ENCODE data around the gene OR2C1. TPM values are rescaled to one million over a fixed set of nuclear protein-coding genes. Genes with fewer than 3 reads are reported as not detected.

Gene OR2C1
- total and polyA plus RNA-seq, 2 donors (not counting 1 experiment from before 2014, with no cell fraction given), result 0.17 to 0.31 TPM

- Histone ChIP-seq H3K9me3 (ENCODE audit: control insufficient read depth, insufficient read depth, low read depth, low read length) (peaks cover 7% of the 10 kb centered on the region), H3K4me1 (ENCODE audit: control insufficient read depth, extremely low read depth, insufficient read depth, low read length) (no peaks in the 10 kb centered on the region), H3K4me2 (ENCODE audit: extremely low read depth, insufficient read depth, low read length) (no peak overlapping the region), H3K9ac (ENCODE audit: insufficient read depth, low read length) (no peak overlapping the region), H3K79me2 (ENCODE audit: control insufficient read depth, insufficient read depth, low read length) (no peaks in the 10 kb centered on the region), H3K27ac (ENCODE audit: insufficient read depth, low read length) (no peak overlapping the region), H3K27me3 (ENCODE audit: control insufficient read depth, insufficient read depth, low read length) (no peaks in the 10 kb centered on the region), H3K4me3 (replicated peaks in 1 of 4; ENCODE audit: control extremely low read depth in 1 of 4, insufficient read depth in 1 of 4, low read depth in 3 of 4, low read length in 4 of 4) (no peak overlapping the region), H2AFZ (ENCODE audit: low read length) (no peak overlapping the region), H3K36me3 (ENCODE audit: control insufficient read depth, insufficient read depth, low read length) (peaks cover 4% of the 10 kb centered on the region), H4K20me1 (ENCODE audit: control insufficient read depth, extremely low read depth, insufficient read depth, low read length) (no peaks in the 10 kb centered on the region)
- TF ChIP-seq CTCF (conservative IDR thresholded peaks at IDR 0.05 in 1 of 2, IDR thresholded peaks at IDR 0.05 in 1 of 2; ENCODE audit: low read depth in 1 of 2, low read length in 2 of 2) (no peak), EZH2 (IDR thresholded peaks at IDR 0.05; ENCODE audit: low read length, missing control alignments) (no peak)
- peak; percentile 18 to 51 for DNase-seq (ENCODE audit: low read depth in 2 of 2)
Measured at GRCh38 chr16:3317315-3317999, 38.2 kb upstream of the OR2C1 start.

- no peak overlapping the region for H3K27ac ChIP-seq (ENCODE audit: insufficient read depth, low read length)
- no peaks in the 10 kb centered on the region for H3K79me2 ChIP-seq (ENCODE audit: control insufficient read depth, insufficient read depth, low read length)
- TF ChIP-seq EZH2 (IDR thresholded peaks at IDR 0.05; ENCODE audit: low read length, missing control alignments), result no peak
- TF ChIP-seq CTCF (conservative IDR thresholded peaks at IDR 0.05 in 1 of 2, IDR thresholded peaks at IDR 0.05 in 1 of 2; ENCODE audit: low read depth in 1 of 2, low read length in 2 of 2), result no peak
- peaks cover 5% of the 10 kb centered on the region for H3K9me3 ChIP-seq (ENCODE audit: control insufficient read depth, insufficient read depth, low read depth, low read length)
- H3K4me1 ChIP-seq (ENCODE audit: control insufficient read depth, extremely low read depth, insufficient read depth, low read length), result no peaks in the 10 kb centered on the region
- no peak for DNase-seq (ENCODE audit: low read depth in 2 of 2)
- no peaks in the 10 kb centered on the region for H4K20me1 ChIP-seq (ENCODE audit: control insufficient read depth, extremely low read depth, insufficient read depth, low read length)
- no peaks in the 10 kb centered on the region for H3K36me3 ChIP-seq (ENCODE audit: control insufficient read depth, insufficient read depth, low read length)
- H3K4me3 ChIP-seq (replicated peaks in 1 of 4; ENCODE audit: control extremely low read depth in 1 of 4, insufficient read depth in 1 of 4, low read depth in 3 of 4, low read length in 4 of 4), result no peak overlapping the region
- H3K9ac ChIP-seq (ENCODE audit: insufficient read depth, low read length), result no peak overlapping the region
- H2AFZ ChIP-seq (ENCODE audit: low read length), result no peak overlapping the region
- H3K27me3 ChIP-seq (ENCODE audit: control insufficient read depth, insufficient read depth, low read length), result no peaks in the 10 kb centered on the region
- H3K4me2 ChIP-seq (ENCODE audit: extremely low read depth, insufficient read depth, low read length), result no peak overlapping the region
Measured at GRCh38 chr16:3321816-3322215, 33.9 kb upstream of the OR2C1 start.

- Histone ChIP-seq H3K9ac (ENCODE audit: insufficient read depth, low read length) (no peak overlapping the region), H3K27ac (ENCODE audit: insufficient read depth, low read length) (no peak overlapping the region), H3K4me3 (replicated peaks in 1 of 4; ENCODE audit: control extremely low read depth in 1 of 4, insufficient read depth in 1 of 4, low read depth in 3 of 4, low read length in 4 of 4) (no peak overlapping the region), H3K27me3 (ENCODE audit: control insufficient read depth, insufficient read depth, low read length) (no peaks in the 10 kb centered on the region), H3K79me2 (ENCODE audit: control insufficient read depth, insufficient read depth, low read length) (no peaks in the 10 kb centered on the region), H4K20me1 (ENCODE audit: control insufficient read depth, extremely low read depth, insufficient read depth, low read length) (no peaks in the 10 kb centered on the region), H3K36me3 (ENCODE audit: control insufficient read depth, insufficient read depth, low read length) (no peaks in the 10 kb centered on the region), H3K9me3 (ENCODE audit: control insufficient read depth, insufficient read depth, low read depth, low read length) (no peaks in the 10 kb centered on the region), H2AFZ (ENCODE audit: low read length) (no peak overlapping the region), H3K4me2 (ENCODE audit: extremely low read depth, insufficient read depth, low read length) (no peak overlapping the region), H3K4me1 (ENCODE audit: control insufficient read depth, extremely low read depth, insufficient read depth, low read length) (no peaks in the 10 kb centered on the region)
- TF ChIP-seq EZH2 (IDR thresholded peaks at IDR 0.05; ENCODE audit: low read length, missing control alignments) (no peak), CTCF (conservative IDR thresholded peaks at IDR 0.05 in 1 of 2, IDR thresholded peaks at IDR 0.05 in 1 of 2; ENCODE audit: low read depth in 1 of 2, low read length in 2 of 2) (no peak)
- no peak for DNase-seq (ENCODE audit: low read depth in 2 of 2)
Measured at GRCh38 chr16:3327514-3327913, 28.2 kb upstream of the OR2C1 start.

All from fibroblast of lung (primary cell).